Activated naive CD4-positive, alpha-beta T cell treated with anti-CD3 and anti-CD28 coated beads, Interleukin-2, amount 10 ng/mL, durations not matched to agents 7 days and 5 days (primary cell): Measurements from ENCODE around the gene BTBD19.
"Not testable (repeated sequence)": the region's sequence is repeated elsewhere in the genome, so short reads cannot be mapped to it uniquely, and the experiment has no call there.

Experiments
- CTCF ChIA-PET: fragments of 350-600 bp; sonication (Branson Sonifier 250); formaldehyde crosslinking; loops from one replicate; lab custom pipeline; 2021; ENCODE audit warnings: antibody characterized with exemption; lab: Charles Lee
- DNase-seq: peaks from one replicate; pipeline ENCODE4 v3.0.0-alpha.2; 2020
- H3K27ac Mint-ChIP-seq: one replicate; pipeline ENCODE4 v1.8.0; 2021; ENCODE audit warnings: mild to moderate bottlenecking, moderate library complexity, mixed read lengths
- H3K27me3 Mint-ChIP-seq: one replicate; pipeline ENCODE4 v1.8.0; 2021; ENCODE audit warnings: mild to moderate bottlenecking, mixed read lengths
- H3K36me3 Mint-ChIP-seq: one replicate; pipeline ENCODE4 v1.8.0; 2021; ENCODE audit warnings: mixed read lengths
- H3K4me1 Mint-ChIP-seq: one replicate; pipeline ENCODE4 v1.8.0; 2021; ENCODE audit warnings: mixed read lengths
- H3K4me3 Mint-ChIP-seq: one replicate; pipeline ENCODE4 v1.8.0; 2021; ENCODE audit warnings: mild to moderate bottlenecking, moderate library complexity, mixed read lengths
- H3K9me3 Mint-ChIP-seq: one replicate; pipeline ENCODE4 v1.8.0; 2021; ENCODE audit warnings: mixed read lengths

Gene BTBD19

GRCh38 chr1:44783697-44784093 is 24.6 kb upstream of the BTBD19 start:
- Mint-ChIP-seq H3K4me3 (peak overlapping the region; percentile 66), H3K27ac (peak overlapping the region; percentile 70), H3K36me3 (peaks cover 35% of the 10 kb centered on the region), H3K4me1 (peaks cover 54% of the 10 kb centered on the region), H3K27me3 (peaks cover 8% of the 10 kb centered on the region), H3K9me3 (no peaks in the 10 kb centered on the region)
- no peak for DNase-seq
- CTCF ChIA-PET: interaction anchor here (0.7 to 3.6 kb wide), 7 partner anchors 8 to 227 kb away, joined by 3 to 13 read pairs (median 3); partner anchors contain the start of genes HECTD3, RNU5D-1 and RPS8

- H3K4me3 Mint-ChIP-seq: peak overlapping the region; percentile 68
- CTCF ChIA-PET: interaction anchor here (0.7 to 3.6 kb wide), 14 partner anchors 9 to 521 kb away, joined by 3 to 20 read pairs (median 3); partner anchors contain the start of genes HECTD3, RNU5D-1, RPS8 and UROD
- H3K27ac Mint-ChIP-seq: peak overlapping the region; percentile 80
- peaks cover 47% of the 10 kb centered on the region for H3K4me1 Mint-ChIP-seq
- peak; percentile 60 for DNase-seq
- peaks cover 15% of the 10 kb centered on the region for H3K27me3 Mint-ChIP-seq
- H3K9me3 Mint-ChIP-seq: no peaks in the 10 kb centered on the region
- H3K36me3 Mint-ChIP-seq: peaks cover 28% of the 10 kb centered on the region
Measured at GRCh38 chr1:44784094-44785028, 24.0 kb upstream of the BTBD19 start.

- CTCF ChIA-PET: interaction anchor here (0.7 to 3.6 kb wide), 12 partner anchors 8 to 520 kb away, joined by 3 to 20 read pairs (median 4); partner anchors contain the start of genes HECTD3, RNU5D-1, RPS8 and UROD
- DNase-seq: no peak
- peak overlapping the region; percentile 68 for H3K4me3 Mint-ChIP-seq
- H3K9me3 Mint-ChIP-seq: no peaks in the 10 kb centered on the region
- H3K36me3 Mint-ChIP-seq: peaks cover 23% of the 10 kb centered on the region
- peaks cover 45% of the 10 kb centered on the region for H3K4me1 Mint-ChIP-seq
- H3K27me3 Mint-ChIP-seq: peaks cover 18% of the 10 kb centered on the region
- H3K27ac Mint-ChIP-seq: peak overlapping the region; percentile 80
Measured at GRCh38 chr1:44785029-44785380, 23.3 kb upstream of the BTBD19 start.

- CTCF ChIA-PET: interaction anchor here (0.7 to 3.6 kb wide), 10 partner anchors 7 to 520 kb away, joined by 3 to 20 read pairs (median 4); partner anchors contain the start of genes HECTD3, RNU5D-1, RPS8 and UROD
- DNase-seq: no peak
- Mint-ChIP-seq H3K9me3 (no peaks in the 10 kb centered on the region), H3K4me3 (peak overlapping the region; percentile 68), H3K27me3 (peaks cover 18% of the 10 kb centered on the region), H3K4me1 (peaks cover 40% of the 10 kb centered on the region), H3K36me3 (peaks cover 18% of the 10 kb centered on the region), H3K27ac (no peak overlapping the region)
Measured at GRCh38 chr1:44785501-44786137, 22.7 kb upstream of the BTBD19 start.

GRCh38 chr1:44786138-44786840 is 22.0 kb upstream of the BTBD19 start:
- CTCF ChIA-PET: interaction anchor here (0.7 to 2.5 kb wide), 11 partner anchors 10 to 227 kb away, joined by 3 to 20 read pairs (median 4); partner anchors contain the start of genes HECTD3, RNU5D-1 and UROD
- Mint-ChIP-seq H3K9me3 (no peaks in the 10 kb centered on the region), H3K4me1 (peaks cover 40% of the 10 kb centered on the region), H3K36me3 (peaks cover 12% of the 10 kb centered on the region), H3K27ac (peak overlapping the region; percentile 45), H3K27me3 (peaks cover 25% of the 10 kb centered on the region), H3K4me3 (peak overlapping the region; percentile 68)
- peak; percentile 84 for DNase-seq

GRCh38 chr1:44786841-44787426 is 21.4 kb upstream of the BTBD19 start:
- no peak for DNase-seq
- H3K27me3 Mint-ChIP-seq: peaks cover 27% of the 10 kb centered on the region
- peaks cover 35% of the 10 kb centered on the region for H3K4me1 Mint-ChIP-seq
- H3K9me3 Mint-ChIP-seq: no peaks in the 10 kb centered on the region
- H3K4me3 Mint-ChIP-seq: peak overlapping the region; percentile 68
- H3K36me3 Mint-ChIP-seq: peaks cover 7% of the 10 kb centered on the region
- CTCF ChIA-PET: interaction anchor here (0.7 to 2.5 kb wide), 7 partner anchors 9 to 226 kb away, joined by 3 to 7 read pairs (median 3); no protein-coding TSS in a partner anchor
- no peak overlapping the region for H3K27ac Mint-ChIP-seq

GRCh38 chr1:44787506-44787905 is 20.8 kb upstream of the BTBD19 start:
- CTCF ChIA-PET: interaction anchor here (0.7 to 2.5 kb wide), 8 partner anchors 21 to 512 kb away, joined by 3 to 7 read pairs (median 4); partner anchors contain the start of gene BTBD19

GRCh38 chr1:44788120-44788860 is 20.0 kb upstream of the BTBD19 start, which contains the start of gene BEST4:
Gene BEST4 (minus strand): TSS chr1:44788170. CDS start chr1:44787705, 465 bp downstream.
- H3K9me3 Mint-ChIP-seq: no peaks in the 10 kb centered on the region
- H3K36me3 Mint-ChIP-seq: peaks cover 1% of the 10 kb centered on the region
- H3K4me1 Mint-ChIP-seq: peaks cover 28% of the 10 kb centered on the region
- no peak within 1 kb of the TSS for H3K4me3 Mint-ChIP-seq
- H3K27me3 Mint-ChIP-seq: peaks cover 27% of the 10 kb centered on the region
- DNase-seq: no peak
- no peak within 1 kb of the TSS for H3K27ac Mint-ChIP-seq
- CTCF ChIA-PET: interaction anchor here (0.7 to 2.5 kb wide), 8 partner anchors 8 to 512 kb away, joined by 3 to 7 read pairs (median 3); partner anchors contain the start of gene BTBD19

More at GRCh38 chr1:44787506-44787905, 20.8 kb upstream of the BTBD19 start:
- no peaks in the 10 kb centered on the region for H3K9me3 Mint-ChIP-seq
- H3K27me3 Mint-ChIP-seq: peaks cover 27% of the 10 kb centered on the region
- peaks cover 3% of the 10 kb centered on the region for H3K36me3 Mint-ChIP-seq
- H3K4me1 Mint-ChIP-seq: peaks cover 33% of the 10 kb centered on the region
- DNase-seq: no peak
- H3K4me3 Mint-ChIP-seq: no peak overlapping the region
- no peak overlapping the region for H3K27ac Mint-ChIP-seq

GRCh38 chr1:44790968-44791801 is 17.1 kb upstream of the BTBD19 start:
- Mint-ChIP-seq H3K4me3 (no peak overlapping the region), H3K9me3 (no peaks in the 10 kb centered on the region), H3K27me3 (peaks cover 31% of the 10 kb centered on the region), H3K27ac (no peak overlapping the region), H3K36me3 (no peaks in the 10 kb centered on the region), H3K4me1 (peaks cover 7% of the 10 kb centered on the region)
- no peak for DNase-seq
- CTCF ChIA-PET: interaction anchor here (0.7 to 4.3 kb wide), 7 partner anchors 8 to 228 kb away, joined by 3 to 13 read pairs (median 4); partner anchors contain the start of genes BTBD19 and PLK3

GRCh38 chr1:44792736-44793502 is 15.4 kb upstream of the BTBD19 start:
- Mint-ChIP-seq H3K36me3 (no peaks in the 10 kb centered on the region), H3K4me1 (peaks cover 3% of the 10 kb centered on the region), H3K9me3 (no peaks in the 10 kb centered on the region), H3K27me3 (peaks cover 26% of the 10 kb centered on the region), H3K4me3 (no peak overlapping the region), H3K27ac (no peak overlapping the region)
- CTCF ChIA-PET: interaction anchor here (0.5 to 4.3 kb wide), 19 partner anchors 8 to 509 kb away, joined by 3 to 16 read pairs (median 5); partner anchors contain the start of genes BTBD19, EIF2B3, HECTD3 and PLK3
- peak; percentile 17 for DNase-seq

- CTCF ChIA-PET: interaction anchor here (1.6 to 5.1 kb wide), 5 partner anchors 11 to 67 kb away, joined by 3 to 68 read pairs (median 11); partner anchors contain the start of genes BTBD19 and RNU5D-1
- H3K27ac Mint-ChIP-seq: not testable (repeated sequence)
Measured at GRCh38 chr1:44797886-44798285, 10.4 kb upstream of the BTBD19 start.

More at GRCh38 chr1:44797886-44798285, 10.4 kb upstream of the BTBD19 start:
- H3K4me3 Mint-ChIP-seq, DNase-seq, H3K9me3 Mint-ChIP-seq, H3K27me3 Mint-ChIP-seq: not testable (repeated sequence)
- Mint-ChIP-seq H3K36me3 (peaks cover 20% of the 10 kb centered on the region), H3K4me1 (peaks cover 32% of the 10 kb centered on the region)
